GM12891 (cell line): ENCODE results near the gene FAF1.

ENCODE experiments used
- PAX5 ChIP-seq: IDR thresholded peaks from 2 replicates; pipeline ENCODE4 v1.6.1; 2011; ENCODE audit warnings: low read length, moderate library complexity, mild to moderate bottlenecking; ENCODE audit not compliant: insufficient read depth, severe bottlenecking
- POLR2A ChIP-seq: IDR thresholded peaks from 2 replicates; pipeline ENCODE4 v1.6.1; 2011; ENCODE audit warnings: low read depth, low read length, control low read depth
- POLR2AphosphoS5 ChIP-seq: IDR thresholded peaks from 2 replicates; pipeline ENCODE4 v1.6.1; 2011; ENCODE audit warnings: low read depth, low read length, control low read depth
- SPI1 ChIP-seq: IDR thresholded peaks from 2 replicates; pipeline ENCODE4 v1.6.1; 2011; ENCODE audit warnings: low read depth, low read length, control low read depth
- TAF1 ChIP-seq: IDR thresholded peaks from 2 replicates; pipeline ENCODE4 v1.6.1; 2011; ENCODE audit warnings: low read depth, low read length, control low read depth

GRCh38 chr1:50955116-50955515 is 5.0 kb downstream of the FAF1 start:
- TF ChIP-seq POLR2A, result no peak
- no peak for TF ChIP-seq POLR2AphosphoS5
- no peak for TF ChIP-seq TAF1
- TF ChIP-seq PAX5, result no peak
- no peak for TF ChIP-seq SPI1
